Activated CD8-positive, alpha-beta memory T cell treated with anti-CD3 and anti-CD28 coated beads, Interleukin-2, amount 50 U/mL, for 24 hours (primary cell): Measurements from ENCODE around the gene TMEM116.

Source experiments
- DNase-seq: peaks from one replicate; pipeline ENCODE4 v3.0.0-alpha.2; 2020; ENCODE audit errors: extremely low read depth

Gene TMEM116

DNA sequence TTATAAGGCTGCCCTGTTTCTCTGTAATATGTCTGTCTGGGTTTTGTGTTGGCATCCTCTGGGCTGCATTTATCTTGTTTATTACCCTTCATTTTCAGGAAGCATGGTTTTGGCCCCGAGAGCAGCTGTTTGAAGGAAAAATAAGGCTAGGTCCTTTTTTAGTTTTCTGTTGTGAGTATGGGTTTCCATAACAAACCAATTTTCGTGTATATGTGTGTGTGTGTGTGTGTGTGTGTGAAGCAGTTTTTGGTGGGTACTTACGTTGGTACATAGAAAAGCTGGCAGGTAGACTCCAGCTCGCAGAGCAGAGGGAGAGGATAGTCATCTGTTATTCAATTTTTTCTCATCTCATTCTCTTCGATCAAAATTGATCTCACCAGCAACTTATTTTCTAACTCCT, 118.4 kb downstream of the TMEM116 start:
- DNase-seq, result no peak

DNA sequence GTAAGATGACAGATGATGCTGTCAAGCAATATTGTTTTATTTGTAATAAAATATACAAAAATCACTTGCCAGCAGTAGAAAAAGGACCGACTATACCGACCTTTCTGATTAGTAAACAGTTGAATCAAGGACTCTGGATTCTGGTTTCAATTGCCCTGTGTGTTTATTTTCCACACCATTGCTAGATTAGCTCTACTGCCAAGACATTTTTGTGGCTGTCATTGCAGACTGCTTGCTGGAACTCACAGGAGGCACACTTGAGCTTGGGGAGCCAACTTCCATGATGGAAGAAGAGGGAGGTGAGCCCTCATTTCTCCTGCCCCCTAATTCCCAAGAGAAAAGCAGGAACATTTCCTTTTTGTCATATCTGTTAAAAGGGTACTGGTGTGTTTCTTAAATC, 119.7 kb downstream of the TMEM116 start:
- DNase-seq, result no peak

DNA sequence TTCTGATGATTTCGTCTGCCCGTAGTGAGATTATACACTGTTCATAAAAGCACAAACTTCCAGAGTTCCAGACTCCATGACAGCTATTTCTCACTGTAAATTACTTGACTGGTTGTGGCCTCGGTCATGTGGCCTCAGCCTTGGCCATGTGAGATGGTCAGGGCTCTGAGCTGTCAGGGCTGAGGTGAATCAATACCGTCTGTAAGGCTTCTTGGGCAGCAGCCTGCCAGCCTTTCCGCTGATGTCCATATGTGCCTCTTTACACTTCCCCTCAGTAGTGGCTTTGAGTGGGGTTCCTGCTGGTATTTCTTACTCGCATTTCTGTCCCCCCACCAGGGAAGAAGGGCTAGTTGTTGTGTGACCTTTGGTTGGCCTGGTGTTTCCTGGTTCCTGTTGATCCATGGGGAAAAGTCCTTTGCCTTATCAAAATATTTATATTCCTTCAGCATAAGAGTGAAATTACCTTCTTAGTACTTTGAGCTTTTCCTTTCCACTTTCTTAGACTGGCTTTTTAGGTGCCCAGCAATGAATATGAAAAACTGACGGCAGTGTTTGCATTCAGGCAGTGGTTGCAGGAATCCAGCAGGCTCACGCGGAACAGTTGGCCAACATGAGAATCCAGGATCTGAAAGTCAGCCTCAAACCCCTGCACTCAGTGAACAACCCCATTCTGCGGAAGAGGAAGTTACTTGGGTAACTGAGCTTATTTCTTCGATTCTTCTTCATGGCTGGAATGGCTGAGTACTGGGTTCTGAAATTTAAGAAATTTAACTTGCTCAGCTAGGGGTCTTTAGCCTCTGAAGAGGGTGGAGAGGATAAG, 124.8 kb downstream of the TMEM116 start:
- no peak for DNase-seq

DNA sequence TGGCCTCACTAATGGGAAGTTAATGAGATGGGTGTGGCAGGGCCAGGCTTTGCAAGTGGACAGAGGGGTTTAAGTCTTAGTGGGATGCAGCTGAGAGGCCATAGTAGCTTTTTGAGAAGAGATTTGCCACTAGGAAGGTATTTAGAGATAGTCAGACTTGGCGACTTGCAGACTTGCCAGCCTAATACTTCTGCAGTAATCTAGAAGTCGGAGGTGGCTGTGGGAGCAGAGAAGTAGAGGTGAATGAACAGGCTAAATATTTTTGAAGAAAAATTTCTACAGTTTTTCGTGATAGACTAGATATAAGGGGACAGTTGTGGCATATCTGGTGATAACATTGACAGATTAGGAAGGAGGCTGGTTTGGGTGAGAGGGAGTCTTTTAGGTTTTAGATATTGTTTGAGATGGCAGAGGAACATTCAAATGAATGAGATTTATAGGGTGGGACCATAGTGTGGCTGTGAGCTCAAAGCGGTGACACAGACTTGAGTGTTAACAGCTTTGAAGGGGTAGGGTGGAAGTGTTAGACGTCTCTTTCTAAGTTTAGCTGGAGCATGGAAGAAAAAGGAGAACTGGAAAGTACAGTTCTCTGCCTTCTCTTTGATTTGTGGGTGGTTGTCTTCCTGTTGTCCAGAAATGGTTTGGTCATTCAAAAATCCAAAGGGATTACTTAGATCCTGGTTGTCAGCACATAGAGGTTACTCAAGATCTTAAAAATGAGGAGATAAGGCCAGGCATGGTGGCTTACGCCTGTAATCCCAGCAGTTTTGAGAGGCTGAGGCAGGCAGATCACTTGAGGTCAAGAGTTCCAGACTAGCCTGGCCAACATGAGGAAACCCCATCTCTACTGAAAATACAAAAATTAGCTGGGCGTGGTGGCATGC, 126.1 kb downstream of the TMEM116 start:
- DNase-seq, result no peak

DNA sequence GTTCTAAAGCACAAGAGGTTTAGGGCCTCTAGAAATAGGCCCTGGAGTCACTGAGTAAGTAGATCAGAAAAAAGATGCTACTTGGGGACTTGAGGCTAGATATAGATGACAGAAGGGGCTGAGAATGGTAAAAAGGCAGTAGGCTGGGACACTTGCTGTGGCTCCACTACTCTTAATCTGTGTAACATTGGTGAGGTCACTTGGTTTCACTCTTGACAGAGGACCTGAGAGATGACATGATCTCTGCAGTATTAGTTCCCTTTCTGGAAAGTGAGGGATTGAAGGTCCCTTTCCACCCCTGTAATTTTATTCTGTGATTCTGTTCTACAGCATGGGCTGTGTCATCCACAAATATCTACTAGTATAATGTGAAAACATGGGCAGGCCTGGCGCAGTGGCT, 131.2 kb downstream of the TMEM116 start:
- DNase-seq, result no peak
